GM06990 (cell line): ENCODE results near the gene NF2.

Source experiments
- DNase-seq: peaks from one replicate; pipeline ENCODE4 v3.0.0-alpha.2; 2011; ENCODE audit not compliant: insufficient read length; ENCODE audit errors: extremely low read depth
- H3K27me3 ChIP-seq: replicated peaks from 2 replicates; pipeline ENCODE4 v1.6.0; 2011; ENCODE audit warnings: low read length; ENCODE audit not compliant: control insufficient read depth, insufficient read depth
- H3K36me3 ChIP-seq: 2 replicates; pipeline ENCODE4 v1.5.1; 2011; ENCODE audit warnings: low read length; ENCODE audit not compliant: control insufficient read depth, insufficient read depth
- H3K4me3 ChIP-seq: replicated peaks from 2 replicates; pipeline ENCODE4 v1.5.1; 2011; ENCODE audit warnings: low read depth, mild to moderate bottlenecking, control low read depth, low read length
- TF ChIP-seq, protein P1 (sequence below): IDR thresholded peaks from 2 replicates; pipeline ENCODE4 v1.5.1; 2011; ENCODE audit warnings: low read length, control low read depth, mild to moderate bottlenecking, inconsistent platforms; ENCODE audit not compliant: insufficient read depth, poor library complexity, severe bottlenecking

NF2 gene

GRCh38 chr22:29567338-29567737 lies 36.1 kb upstream of the NF2 start:
- TF ChIP-seq, protein P1, sequence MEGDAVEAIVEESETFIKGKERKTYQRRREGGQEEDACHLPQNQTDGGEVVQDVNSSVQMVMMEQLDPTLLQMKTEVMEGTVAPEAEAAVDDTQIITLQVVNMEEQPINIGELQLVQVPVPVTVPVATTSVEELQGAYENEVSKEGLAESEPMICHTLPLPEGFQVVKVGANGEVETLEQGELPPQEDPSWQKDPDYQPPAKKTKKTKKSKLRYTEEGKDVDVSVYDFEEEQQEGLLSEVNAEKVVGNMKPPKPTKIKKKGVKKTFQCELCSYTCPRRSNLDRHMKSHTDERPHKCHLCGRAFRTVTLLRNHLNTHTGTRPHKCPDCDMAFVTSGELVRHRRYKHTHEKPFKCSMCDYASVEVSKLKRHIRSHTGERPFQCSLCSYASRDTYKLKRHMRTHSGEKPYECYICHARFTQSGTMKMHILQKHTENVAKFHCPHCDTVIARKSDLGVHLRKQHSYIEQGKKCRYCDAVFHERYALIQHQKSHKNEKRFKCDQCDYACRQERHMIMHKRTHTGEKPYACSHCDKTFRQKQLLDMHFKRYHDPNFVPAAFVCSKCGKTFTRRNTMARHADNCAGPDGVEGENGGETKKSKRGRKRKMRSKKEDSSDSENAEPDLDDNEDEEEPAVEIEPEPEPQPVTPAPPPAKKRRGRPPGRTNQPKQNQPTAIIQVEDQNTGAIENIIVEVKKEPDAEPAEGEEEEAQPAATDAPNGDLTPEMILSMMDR, result no peak
- DNase-seq, result no peak
- H3K36me3 ChIP-seq, result peaks cover 8% of the 10 kb centered on the region
- no peaks in the 10 kb centered on the region for H3K27me3 ChIP-seq
- no peak overlapping the region for H3K4me3 ChIP-seq

DNA sequence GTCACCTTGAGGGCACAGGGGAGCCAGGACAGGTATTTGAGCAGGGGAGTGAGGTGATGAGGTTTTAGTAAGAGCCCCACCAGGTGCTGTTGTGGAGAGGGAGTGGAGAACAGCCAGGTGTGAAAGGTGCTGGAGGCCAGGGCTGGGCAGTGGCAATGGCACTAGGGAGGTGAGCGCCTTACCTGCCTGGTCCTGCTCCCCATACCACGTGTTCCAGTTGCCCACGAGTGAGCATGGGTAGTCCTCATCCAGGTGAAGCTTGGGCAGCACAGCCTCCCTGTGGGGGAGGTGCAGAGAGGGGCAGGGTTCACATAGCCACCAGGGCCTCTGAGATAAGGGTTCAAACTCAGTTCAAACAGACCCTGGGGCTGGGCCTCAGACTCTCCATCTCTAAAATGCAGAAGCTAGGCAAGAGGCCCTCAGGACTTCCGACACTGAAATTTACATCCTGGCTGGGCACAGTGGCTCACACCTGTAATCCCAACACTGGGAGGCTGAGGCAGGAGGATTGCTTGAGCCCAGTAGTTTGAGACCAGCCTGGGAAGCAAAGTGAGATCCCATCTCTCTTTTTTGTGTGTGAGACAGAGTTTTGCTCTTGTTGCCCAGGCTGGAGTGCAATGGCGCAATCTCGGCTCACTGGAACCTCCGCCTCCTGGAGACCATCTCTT lies 34.3 kb upstream of the NF2 start:
- no peaks in the 10 kb centered on the region for H3K27me3 ChIP-seq
- DNase-seq, result no peak
- no peak overlapping the region for H3K4me3 ChIP-seq
- peaks cover 8% of the 10 kb centered on the region for H3K36me3 ChIP-seq
- TF ChIP-seq, protein P1, result no peak

DNA sequence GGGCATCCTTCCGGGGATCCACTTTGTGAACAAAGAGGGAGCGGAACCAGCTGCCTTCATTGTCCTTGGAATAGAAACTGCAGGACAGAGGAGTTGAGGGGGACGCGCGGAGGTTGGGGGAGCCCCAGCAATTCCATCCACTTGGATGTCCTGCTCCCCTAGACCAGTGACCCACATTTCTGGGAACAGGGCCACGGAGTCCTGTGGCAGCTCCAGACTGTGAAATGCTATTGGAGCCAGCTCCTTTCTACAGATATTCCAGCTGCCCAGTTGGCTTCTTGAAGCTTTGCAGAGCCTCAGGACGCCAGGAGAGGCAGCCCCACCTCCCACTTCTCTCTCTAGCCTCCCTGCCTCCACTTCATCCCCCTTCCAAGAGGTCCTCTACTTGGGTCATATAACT lies 33.0 kb upstream of the NF2 start:
- Histone ChIP-seq H3K36me3 (peaks cover 8% of the 10 kb centered on the region), H3K27me3 (no peaks in the 10 kb centered on the region), H3K4me3 (no peak overlapping the region)
- TF ChIP-seq, protein P1, result no peak
- no peak for DNase-seq

GRCh38 chr22:29570912-29571549 lies 32.4 kb upstream of the NF2 start:
- DNase-seq, result no peak
- Histone ChIP-seq H3K4me3 (no peak overlapping the region), H3K36me3 (peaks cover 8% of the 10 kb centered on the region), H3K27me3 (no peaks in the 10 kb centered on the region)
- TF ChIP-seq, protein P1, result no peak

DNA sequence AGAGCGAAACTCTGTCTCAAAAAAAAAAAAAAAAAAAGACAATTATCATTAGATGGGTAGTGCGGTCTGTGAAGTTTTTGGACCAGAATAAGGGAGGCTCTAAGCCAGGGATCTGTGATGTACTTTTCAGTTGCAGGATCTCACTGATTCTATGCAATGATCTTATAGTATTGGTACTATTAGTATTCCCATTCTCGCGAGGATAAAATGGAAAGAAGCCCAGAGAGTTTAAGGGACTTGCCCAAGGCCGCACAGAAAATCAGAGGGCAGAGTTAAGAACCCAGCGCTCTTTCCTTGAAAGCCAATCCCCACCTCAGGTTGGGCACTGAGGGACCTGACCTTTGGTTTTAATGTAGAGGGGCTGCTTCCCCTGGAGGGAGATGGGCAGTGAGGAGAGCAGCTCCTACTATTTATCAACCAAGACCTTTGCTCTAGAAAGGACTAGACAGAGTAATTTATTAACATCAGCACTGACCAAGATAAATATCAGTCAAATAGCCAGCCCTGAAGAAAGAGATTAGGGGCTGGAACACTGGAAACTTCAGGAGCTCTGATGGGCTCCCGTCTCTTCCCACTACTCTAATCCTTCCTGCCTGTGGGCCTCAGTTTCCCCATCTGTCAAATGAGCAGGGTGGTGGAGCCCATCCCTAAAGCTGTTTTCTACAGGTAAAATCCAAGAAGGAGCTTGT lies 28.5 kb upstream of the NF2 start:
- no peaks in the 10 kb centered on the region for H3K27me3 ChIP-seq
- TF ChIP-seq, protein P1, result no peak
- peaks cover 4% of the 10 kb centered on the region for H3K36me3 ChIP-seq
- no peak for DNase-seq
- no peak overlapping the region for H3K4me3 ChIP-seq
